GM18499 (cell line): ENCODE data around the gene TSC2.
"Not testable (repeated sequence)": the region's sequence is repeated elsewhere in the genome, so short reads cannot be mapped to it uniquely, and the experiment has no call there.

Experiments used
- ATAC-seq: cut with Tn5 transposase; IDR thresholded peaks from one replicate; pipeline ENCODE4 v1.9.1; 2021; ENCODE audit warnings: moderate number of reproducible peaks; ENCODE audit not compliant: insufficient read depth, unreplicated experiment

The TSC2 gene

GRCh38 chr16:2114885-2115590 lies 67.3 kb downstream of the TSC2 start:
- not testable (repeated sequence) for ATAC-seq

- no peak for ATAC-seq
Measured at GRCh38 chr16:2115591-2115973, 67.8 kb downstream of the TSC2 start.

GRCh38 chr16:2116428-2116827 lies 68.6 kb downstream of the TSC2 start:
- not testable (repeated sequence) for ATAC-seq

GRCh38 chr16:2117341-2117740 lies 69.6 kb downstream of the TSC2 start:
- not testable (repeated sequence) for ATAC-seq

GRCh38 chr16:2117960-2118722 lies 70.4 kb downstream of the TSC2 start:
- not testable (repeated sequence) for ATAC-seq

- not testable (repeated sequence) for ATAC-seq
Measured at GRCh38 chr16:2121325-2121724, 73.5 kb downstream of the TSC2 start.

GRCh38 chr16:2121853-2122252 lies 74.1 kb downstream of the TSC2 start:
- ATAC-seq = no peak

- no peak for ATAC-seq
Measured at GRCh38 chr16:2122429-2122828, 74.6 kb downstream of the TSC2 start.

- not testable (repeated sequence) for ATAC-seq
Measured at GRCh38 chr16:2122934-2123683, 75.3 kb downstream of the TSC2 start.

- not testable (repeated sequence) for ATAC-seq
Measured at GRCh38 chr16:2123706-2124376, 76.1 kb downstream of the TSC2 start.

GRCh38 chr16:2124377-2124693 lies 76.5 kb downstream of the TSC2 start:
- not testable (repeated sequence) for ATAC-seq

- not testable (repeated sequence) for ATAC-seq
Measured at GRCh38 chr16:2124694-2125444, 77.1 kb downstream of the TSC2 start.

GRCh38 chr16:2125609-2126008 lies 77.8 kb downstream of the TSC2 start:
- ATAC-seq = not testable (repeated sequence)

GRCh38 chr16:2126161-2126743 lies 78.5 kb downstream of the TSC2 start:
- not testable (repeated sequence) for ATAC-seq

GRCh38 chr16:2126928-2127556 lies 79.3 kb downstream of the TSC2 start:
- not testable (repeated sequence) for ATAC-seq

- ATAC-seq = not testable (repeated sequence)
Measured at GRCh38 chr16:2127630-2128280, 80.0 kb downstream of the TSC2 start.

- ATAC-seq = not testable (repeated sequence)
Measured at GRCh38 chr16:2129251-2129650, 81.5 kb downstream of the TSC2 start.

- not testable (repeated sequence) for ATAC-seq
Measured at GRCh38 chr16:2129890-2130447, 82.2 kb downstream of the TSC2 start.
